Measurements from ENCODE around the gene CDKN3. TPM values are rescaled to one million over a fixed set of nuclear protein-coding genes. Genes with fewer than 3 reads are reported as not detected.

CDKN3 gene
- total RNA-seq, 1 donor from 2014 or later = 6.6 TPM

DNA sequence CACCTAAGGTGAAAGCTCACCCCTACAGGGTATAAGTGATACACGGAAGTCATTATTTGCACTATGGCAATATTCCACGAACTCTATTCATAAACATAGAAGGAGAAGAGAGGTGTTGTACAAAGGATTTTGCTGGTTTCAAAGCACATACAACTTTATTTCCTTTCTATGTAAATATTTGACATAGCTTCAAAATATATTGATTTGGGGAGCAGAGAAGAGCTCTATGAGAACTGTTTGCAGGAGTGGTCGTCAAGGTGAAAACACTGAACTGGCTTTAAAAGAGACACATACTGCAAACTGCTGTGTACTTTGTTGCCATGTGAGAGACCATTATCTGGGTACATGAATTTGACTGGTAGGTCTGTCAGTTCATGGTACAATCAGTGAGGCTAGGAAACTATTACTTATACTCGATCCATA lies 27.7 kb downstream of the CDKN3 start:
- Histone ChIP-seq H3K27me3 (no peaks in the 10 kb centered on the region), H3K4me1 (no peaks in the 10 kb centered on the region), H3K36me3 (peaks cover 0 to 35% of the 10 kb centered on the region in 2 donors), H3K9me3 (no peaks in the 10 kb centered on the region), H3K4me3 (no peak overlapping the region), H3K27ac (no peak overlapping the region)
- TF ChIP-seq POLR2A (IDR thresholded peaks at IDR 0.05) (no peak), POLR2AphosphoS5 (IDR thresholded peaks at IDR 0.05; ENCODE audit: insufficient read depth in 1 of 2, low read depth in 1 of 2) (no peak)
- TF ChIP-seq, protein P1, sequence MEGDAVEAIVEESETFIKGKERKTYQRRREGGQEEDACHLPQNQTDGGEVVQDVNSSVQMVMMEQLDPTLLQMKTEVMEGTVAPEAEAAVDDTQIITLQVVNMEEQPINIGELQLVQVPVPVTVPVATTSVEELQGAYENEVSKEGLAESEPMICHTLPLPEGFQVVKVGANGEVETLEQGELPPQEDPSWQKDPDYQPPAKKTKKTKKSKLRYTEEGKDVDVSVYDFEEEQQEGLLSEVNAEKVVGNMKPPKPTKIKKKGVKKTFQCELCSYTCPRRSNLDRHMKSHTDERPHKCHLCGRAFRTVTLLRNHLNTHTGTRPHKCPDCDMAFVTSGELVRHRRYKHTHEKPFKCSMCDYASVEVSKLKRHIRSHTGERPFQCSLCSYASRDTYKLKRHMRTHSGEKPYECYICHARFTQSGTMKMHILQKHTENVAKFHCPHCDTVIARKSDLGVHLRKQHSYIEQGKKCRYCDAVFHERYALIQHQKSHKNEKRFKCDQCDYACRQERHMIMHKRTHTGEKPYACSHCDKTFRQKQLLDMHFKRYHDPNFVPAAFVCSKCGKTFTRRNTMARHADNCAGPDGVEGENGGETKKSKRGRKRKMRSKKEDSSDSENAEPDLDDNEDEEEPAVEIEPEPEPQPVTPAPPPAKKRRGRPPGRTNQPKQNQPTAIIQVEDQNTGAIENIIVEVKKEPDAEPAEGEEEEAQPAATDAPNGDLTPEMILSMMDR (IDR thresholded peaks at IDR 0.05) = no peak
- intact Hi-C loops (cut with DNase I) = no loop called here
- no peak for DNase-seq (ENCODE audit: extremely low spot score in 2 of 2)

DNA sequence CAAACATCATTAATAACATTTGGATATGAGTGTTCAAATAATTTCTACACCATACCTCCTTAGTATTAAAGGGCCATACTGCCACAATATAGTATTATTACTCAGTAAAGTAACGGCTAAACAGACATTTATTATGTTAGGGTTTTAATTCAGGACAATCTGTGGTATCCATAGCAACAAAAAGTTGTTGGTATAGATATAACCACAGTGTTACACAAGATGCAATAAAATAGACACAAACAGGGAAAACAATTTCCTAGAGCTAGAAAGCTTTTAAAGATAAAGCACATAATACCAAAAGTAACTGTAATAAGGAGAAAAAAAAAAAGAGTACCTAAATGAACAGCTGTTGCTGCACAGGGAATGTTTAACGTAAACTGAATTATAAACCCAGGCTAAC lies 28.3 kb downstream of the CDKN3 start:
- TF ChIP-seq, protein P1 (IDR thresholded peaks at IDR 0.05) = no peak
- TF ChIP-seq POLR2AphosphoS5 (IDR thresholded peaks at IDR 0.05; ENCODE audit: insufficient read depth in 1 of 2, low read depth in 1 of 2) = no peak
- no peaks in the 10 kb centered on the region for H3K27me3 ChIP-seq
- H3K4me3 ChIP-seq = no peak overlapping the region
- H3K27ac ChIP-seq = no peak overlapping the region
- peaks cover 0 to 41% of the 10 kb centered on the region in 2 donors for H3K36me3 ChIP-seq
- intact Hi-C loops (cut with DNase I) = no loop called here
- H3K4me1 ChIP-seq = no peaks in the 10 kb centered on the region
- DNase-seq (ENCODE audit: extremely low spot score in 2 of 2) = no peak
- H3K9me3 ChIP-seq = no peaks in the 10 kb centered on the region

DNA sequence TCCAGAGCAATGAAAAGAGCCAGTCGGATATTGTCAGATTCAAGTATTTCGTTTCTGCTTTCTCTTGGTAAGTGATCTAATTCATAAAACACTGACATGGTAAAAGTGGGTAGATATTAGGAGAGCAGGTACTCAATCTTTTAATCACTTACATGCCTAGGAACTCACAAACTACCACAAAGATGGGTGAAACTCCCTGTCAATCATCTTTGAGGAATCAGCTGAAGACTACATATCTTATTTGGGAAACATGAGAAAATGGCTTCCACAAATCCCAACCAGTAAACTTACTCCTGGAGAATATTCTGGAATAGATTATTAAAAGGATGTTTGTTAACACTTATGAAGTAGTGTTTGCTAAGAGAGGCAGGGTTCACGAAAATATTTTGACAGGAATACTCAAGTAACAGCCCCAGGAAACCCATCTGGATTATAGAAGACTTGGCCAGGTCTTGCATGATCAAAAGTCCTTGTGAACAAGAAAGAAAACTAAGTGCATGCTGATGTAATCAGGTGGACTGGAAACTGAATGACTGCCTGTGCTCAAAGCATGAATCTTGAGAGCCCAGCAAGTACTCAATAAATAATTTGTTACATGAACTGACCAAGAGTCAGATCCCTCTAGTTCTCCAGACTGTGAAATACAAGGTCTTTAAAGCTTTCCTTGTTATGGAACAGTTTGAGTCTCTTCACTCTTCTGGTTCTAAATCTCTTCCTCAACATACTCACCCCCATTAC lies 28.9 kb downstream of the CDKN3 start:
- intact Hi-C loops (cut with DNase I) = no loop called here
- no peak for DNase-seq (ENCODE audit: extremely low spot score in 2 of 2)
- H3K36me3 ChIP-seq = peaks cover 0 to 46% of the 10 kb centered on the region in 2 donors
- H3K4me3 ChIP-seq = no peak overlapping the region
- no peaks in the 10 kb centered on the region for H3K4me1 ChIP-seq
- no peaks in the 10 kb centered on the region for H3K27me3 ChIP-seq
- TF ChIP-seq POLR2AphosphoS5 (IDR thresholded peaks at IDR 0.05; ENCODE audit: insufficient read depth in 1 of 2, low read depth in 1 of 2) = no peak
- TF ChIP-seq POLR2A (IDR thresholded peaks at IDR 0.05) = no peak
- TF ChIP-seq, protein P1 (IDR thresholded peaks at IDR 0.05) = no peak
- H3K27ac ChIP-seq = no peak overlapping the region
- no peaks in the 10 kb centered on the region for H3K9me3 ChIP-seq

DNA sequence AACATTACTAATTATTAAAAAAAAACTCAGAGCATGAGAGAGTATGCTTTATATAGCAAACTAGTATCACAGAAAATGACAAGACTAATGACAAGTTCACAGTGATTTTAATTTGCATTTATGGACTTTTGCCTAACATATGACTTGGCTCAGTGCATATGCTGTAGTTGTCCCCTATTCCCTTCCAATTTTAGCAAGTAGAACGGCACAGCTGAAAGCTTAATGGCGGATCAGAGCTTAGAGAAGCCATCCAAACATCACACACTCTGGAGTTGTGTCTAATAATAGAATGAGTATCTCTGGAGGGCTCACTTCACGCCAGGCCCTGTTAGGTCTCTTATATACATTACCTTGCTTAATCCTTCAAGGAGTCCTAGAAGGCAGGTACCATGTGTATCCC lies 31.1 kb downstream of the CDKN3 start:
- intact Hi-C loops (cut with DNase I) = no loop called here
- Histone ChIP-seq H3K4me1 (peaks cover 8% of the 10 kb centered on the region), H3K36me3 (peaks cover 0 to 52% of the 10 kb centered on the region in 2 donors), H3K27ac (no peak overlapping the region), H3K4me3 (no peak overlapping the region), H3K27me3 (no peaks in the 10 kb centered on the region), H3K9me3 (no peaks in the 10 kb centered on the region)
- DNase-seq (ENCODE audit: extremely low spot score in 2 of 2) = no peak
- TF ChIP-seq POLR2A (IDR thresholded peaks at IDR 0.05) (no peak), POLR2AphosphoS5 (IDR thresholded peaks at IDR 0.05; ENCODE audit: insufficient read depth in 1 of 2, low read depth in 1 of 2) (no peak)
- TF ChIP-seq, protein P1 (IDR thresholded peaks at IDR 0.05) = no peak

DNA sequence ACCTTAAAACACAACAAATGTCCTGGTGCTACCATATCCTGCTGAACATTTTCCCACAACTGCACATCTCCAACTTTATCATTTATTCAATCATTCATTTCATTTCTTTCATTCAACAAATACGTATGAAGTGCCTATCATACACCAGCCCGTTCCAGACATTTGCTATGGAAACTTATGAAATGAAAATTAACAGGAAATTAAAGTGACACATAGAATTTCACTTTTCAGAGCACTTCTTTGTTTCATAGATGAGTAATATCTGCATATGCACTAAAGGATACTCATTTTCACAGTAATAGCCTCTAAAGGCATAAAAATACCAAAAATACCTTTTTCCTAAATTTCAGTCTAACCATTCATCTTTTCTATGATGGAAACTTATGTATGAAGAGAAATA lies 31.7 kb downstream of the CDKN3 start:
- Histone ChIP-seq H3K27me3 (no peaks in the 10 kb centered on the region), H3K9me3 (no peaks in the 10 kb centered on the region), H3K4me1 (peaks cover 8% of the 10 kb centered on the region), H3K36me3 (peaks cover 0 to 52% of the 10 kb centered on the region in 2 donors), H3K27ac (no peak overlapping the region), H3K4me3 (no peak overlapping the region)
- TF ChIP-seq POLR2A (IDR thresholded peaks at IDR 0.05) (no peak), POLR2AphosphoS5 (IDR thresholded peaks at IDR 0.05; ENCODE audit: insufficient read depth in 1 of 2, low read depth in 1 of 2) (no peak)
- TF ChIP-seq, protein P1 (IDR thresholded peaks at IDR 0.05) = no peak
- intact Hi-C loops (cut with DNase I) = no loop called here
- DNase-seq (ENCODE audit: extremely low spot score in 2 of 2) = no peak

Measured in vagina (tissue), 2 donors.